Measurements from ENCODE around the gene TMEM260.

DNA sequence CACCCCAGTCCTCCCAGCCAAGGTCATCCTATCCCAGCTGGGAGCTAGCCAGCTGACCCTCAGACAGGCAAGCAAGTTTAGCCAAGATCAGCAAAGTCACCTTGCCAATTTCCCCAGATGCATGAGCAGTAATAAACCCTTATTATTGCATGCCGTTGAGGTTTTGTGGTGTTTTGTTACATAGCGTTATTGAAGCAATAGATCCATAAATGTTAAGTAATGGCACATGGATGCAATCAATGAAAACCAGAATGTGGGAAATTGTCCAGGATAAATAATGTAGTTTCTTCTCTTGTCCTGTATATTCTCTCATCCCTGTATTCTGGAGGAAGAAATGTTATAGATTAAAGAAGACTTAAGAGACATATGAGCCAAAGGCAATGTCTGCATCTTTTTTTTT lies 18.0 kb upstream of the TMEM260 start:
- TF ChIP-seq, protein P1, sequence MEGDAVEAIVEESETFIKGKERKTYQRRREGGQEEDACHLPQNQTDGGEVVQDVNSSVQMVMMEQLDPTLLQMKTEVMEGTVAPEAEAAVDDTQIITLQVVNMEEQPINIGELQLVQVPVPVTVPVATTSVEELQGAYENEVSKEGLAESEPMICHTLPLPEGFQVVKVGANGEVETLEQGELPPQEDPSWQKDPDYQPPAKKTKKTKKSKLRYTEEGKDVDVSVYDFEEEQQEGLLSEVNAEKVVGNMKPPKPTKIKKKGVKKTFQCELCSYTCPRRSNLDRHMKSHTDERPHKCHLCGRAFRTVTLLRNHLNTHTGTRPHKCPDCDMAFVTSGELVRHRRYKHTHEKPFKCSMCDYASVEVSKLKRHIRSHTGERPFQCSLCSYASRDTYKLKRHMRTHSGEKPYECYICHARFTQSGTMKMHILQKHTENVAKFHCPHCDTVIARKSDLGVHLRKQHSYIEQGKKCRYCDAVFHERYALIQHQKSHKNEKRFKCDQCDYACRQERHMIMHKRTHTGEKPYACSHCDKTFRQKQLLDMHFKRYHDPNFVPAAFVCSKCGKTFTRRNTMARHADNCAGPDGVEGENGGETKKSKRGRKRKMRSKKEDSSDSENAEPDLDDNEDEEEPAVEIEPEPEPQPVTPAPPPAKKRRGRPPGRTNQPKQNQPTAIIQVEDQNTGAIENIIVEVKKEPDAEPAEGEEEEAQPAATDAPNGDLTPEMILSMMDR (IDR thresholded peaks at IDR 0.05; ENCODE audit: extremely low read depth in 1 of 2, insufficient read depth in 1 of 2, low read depth in 1 of 2, low read length in 2 of 2), result no peak
- TF ChIP-seq POLR2A (IDR thresholded peaks at IDR 0.05; ENCODE audit: low read depth, low read length) (no peak), MYC (IDR thresholded peaks at IDR 0.05; ENCODE audit: low read depth, low read length) (no peak), EZH2 (IDR thresholded peaks at IDR 0.05; ENCODE audit: borderline replicate concordance, low read depth, low read length, severe bottlenecking) (no peak), JUN (IDR thresholded peaks at IDR 0.05; ENCODE audit: borderline replicate concordance, insufficient read depth, insufficient read length, low read depth) (no peak), POLR2AphosphoS5 (IDR thresholded peaks at IDR 0.05; ENCODE audit: insufficient read depth, low read depth, low read length) (no peak)
- TF ChIP-seq, protein P2, sequence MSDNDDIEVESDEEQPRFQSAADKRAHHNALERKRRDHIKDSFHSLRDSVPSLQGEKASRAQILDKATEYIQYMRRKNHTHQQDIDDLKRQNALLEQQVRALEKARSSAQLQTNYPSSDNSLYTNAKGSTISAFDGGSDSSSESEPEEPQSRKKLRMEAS (IDR thresholded peaks at IDR 0.05; ENCODE audit: insufficient read depth, insufficient read length), result no peak
